Endothelial cell of umbilical vein (primary cell): ENCODE results near the gene USP46. TPM values are rescaled to one million over a fixed set of nuclear protein-coding genes. Genes with fewer than 3 reads are reported as not detected.

Experiments
- BruUV-seq: library from RNA; stranded (reverse); fragments of 400-500 nt; replicated peaks from 2 replicates; lab custom pipeline; 2021; lab: Mats Ljungman, UMichigan
- CTCF ChIA-PET: fragments of 300-600, 350-600 bp; sonication (Branson Sonifier 250); formaldehyde crosslinking; loops from one replicate; lab custom pipeline; 2021; ENCODE audit warnings: antibody characterized with exemption, inconsistent platforms; lab: Charles Lee
- POLR2A ChIA-PET: fragments of 300-600, 350-600 bp; sonication (Branson Sonifier 250); formaldehyde crosslinking; loops from one replicate; lab custom pipeline; 2021; ENCODE audit warnings: antibody characterized with exemption, inconsistent platforms; lab: Charles Lee
- DNase-seq: peaks from one replicate; pipeline ENCODE4 v3.0.0-alpha.2; 2011; ENCODE audit warnings: low read depth, low spot score
- FAIRE-seq: peaks from 2 replicates; lab custom pipeline; 2011; peaks lifted over from hg19 to GRCh38; lab: Jason Lieb, UNC
- H2AFZ ChIP-seq: 2 replicates; pipeline ENCODE4 v1.6.0; 2012; ENCODE audit warnings: low read depth, low read length, control low read depth, inconsistent platforms
- H3K27ac ChIP-seq: 2 replicates; pipeline ENCODE4 v1.5.1; 2011; ENCODE audit warnings: low read depth, mild to moderate bottlenecking, control low read depth, low read length, moderate library complexity; ENCODE audit not compliant: insufficient read depth
- H3K27me3 ChIP-seq, 2 experiments: 2 replicates each; pipeline versions ENCODE4 v1.6.0 to v1.6.1; 2011; ENCODE audit warnings: low read length in 2 of 2, mixed read lengths in 1 of 2; ENCODE audit not compliant: control insufficient read depth in 2 of 2, insufficient read depth in 2 of 2
- H3K36me3 ChIP-seq, 2 experiments: 2 replicates in 1 of 2; 3 replicates in 1 of 2; pipeline ENCODE4 v1.5.1; 2011; ENCODE audit warnings: low read length in 2 of 2, mild to moderate bottlenecking in 1 of 2, moderate library complexity in 1 of 2; ENCODE audit not compliant: control insufficient read depth in 2 of 2, insufficient read depth in 2 of 2; ENCODE audit errors: extremely low read depth in 1 of 2
- H3K4me1 ChIP-seq: 3 replicates; pipeline ENCODE4 v1.5.1; 2011; ENCODE audit warnings: mild to moderate bottlenecking, low read length; ENCODE audit not compliant: control insufficient read depth, insufficient read depth; ENCODE audit errors: extremely low read depth
- H3K4me2 ChIP-seq: 2 replicates; pipeline ENCODE4 v1.6.1; 2011; ENCODE audit warnings: low read length, control low read depth, mixed read lengths; ENCODE audit not compliant: insufficient read depth
- H3K4me3 ChIP-seq, 3 experiments: fragments of 200-600 bp in 1 of 3; sonication (generic), shearing (Covaris generic) in 1 of 3; replicated peaks in 1 of 3; 2 replicates each; pipeline ENCODE4 v1.5.1; 2011 to 2016; ENCODE audit warnings: control low read depth in 3 of 3, low read length in 3 of 3, mild to moderate bottlenecking in 2 of 3, inconsistent platforms in 1 of 3, low read depth in 1 of 3, moderate library complexity in 1 of 3; ENCODE audit not compliant: insufficient read depth in 1 of 3
- H3K79me2 ChIP-seq: 2 replicates; pipeline ENCODE4 v1.6.0; 2012; ENCODE audit warnings: low read length, inconsistent platforms; ENCODE audit not compliant: control insufficient read depth, insufficient read depth
- H3K9ac ChIP-seq: replicated peaks from 2 replicates; pipeline ENCODE3; 2011; ENCODE audit warnings: low read length, control low read depth; ENCODE audit not compliant: insufficient read depth; ENCODE audit errors: extremely low read depth
- H3K9me1 ChIP-seq: replicated peaks from 3 replicates; pipeline ENCODE4 v1.6.0; 2011; ENCODE audit warnings: mild to moderate bottlenecking, low read length; ENCODE audit not compliant: control insufficient read depth, insufficient read depth; ENCODE audit errors: extremely low read depth
- H3K9me3 ChIP-seq: replicated peaks from 2 replicates; pipeline ENCODE4 v1.5.1; 2012; ENCODE audit warnings: low read length, inconsistent platforms; ENCODE audit not compliant: control insufficient read depth, insufficient read depth
- H4K20me1 ChIP-seq: replicated peaks from 2 replicates; pipeline ENCODE3; 2011; ENCODE audit warnings: mild to moderate bottlenecking, low read length; ENCODE audit not compliant: control insufficient read depth, insufficient read depth; ENCODE audit errors: extremely low read depth
- FOS ChIP-seq: IDR thresholded peaks from 2 replicates; pipeline ENCODE4 v1.6.1; 2011; ENCODE audit warnings: mild to moderate bottlenecking, low read length, moderate library complexity, borderline replicate concordance; ENCODE audit not compliant: insufficient read depth
- JUN ChIP-seq: IDR thresholded peaks from 2 replicates; pipeline ENCODE4 v1.6.1; 2011; ENCODE audit warnings: borderline replicate concordance, low read depth; ENCODE audit not compliant: insufficient read length, insufficient read depth
- MYC ChIP-seq: IDR thresholded peaks from one replicate; pipeline ENCODE4 v1.6.1; 2011; ENCODE audit warnings: mild to moderate bottlenecking, low read depth, low read length
- dilution Hi-C: fragments of 300-500 bp; cut with MboI; formaldehyde crosslinking; loops from one replicate; pipeline ENCODE4 v1.15.0; 2019; ENCODE audit warnings: low sequenced_read_pairs; ENCODE audit not compliant: extremely low pct_ligation_motif_present
- intact Hi-C: fragments of 100-400 bp; cut with micrococcal nuclease; formaldehyde crosslinking; loops from one replicate; pipeline ENCODE4 v1.10.0; 2022
- polyA plus RNA-seq, 4 experiments: library from polyadenylated mRNA; depleted of rRNA in 3 of 4; stranded (reverse) in 3 of 4; unstranded in 1 of 4; fragments of >200 nt; gene quantifications; 2 replicates each; pipeline versions ENCODE4 v1.2.1 to v1.2.3, GENCODE V29; 2011 to 2012; ENCODE audit warnings: missing spikeins in 1 of 4
- total RNA-seq: library from RNA; stranded (reverse); gene quantifications from 2 replicates; pipeline ENCODE4 v1.2.3, GENCODE V29; 2021

Gene USP46
- total and polyA plus RNA-seq, 2 donors (not counting 3 experiments of a cell fraction or from before 2014, with no cell fraction given): 5.2 to 23.7 TPM

DNA sequence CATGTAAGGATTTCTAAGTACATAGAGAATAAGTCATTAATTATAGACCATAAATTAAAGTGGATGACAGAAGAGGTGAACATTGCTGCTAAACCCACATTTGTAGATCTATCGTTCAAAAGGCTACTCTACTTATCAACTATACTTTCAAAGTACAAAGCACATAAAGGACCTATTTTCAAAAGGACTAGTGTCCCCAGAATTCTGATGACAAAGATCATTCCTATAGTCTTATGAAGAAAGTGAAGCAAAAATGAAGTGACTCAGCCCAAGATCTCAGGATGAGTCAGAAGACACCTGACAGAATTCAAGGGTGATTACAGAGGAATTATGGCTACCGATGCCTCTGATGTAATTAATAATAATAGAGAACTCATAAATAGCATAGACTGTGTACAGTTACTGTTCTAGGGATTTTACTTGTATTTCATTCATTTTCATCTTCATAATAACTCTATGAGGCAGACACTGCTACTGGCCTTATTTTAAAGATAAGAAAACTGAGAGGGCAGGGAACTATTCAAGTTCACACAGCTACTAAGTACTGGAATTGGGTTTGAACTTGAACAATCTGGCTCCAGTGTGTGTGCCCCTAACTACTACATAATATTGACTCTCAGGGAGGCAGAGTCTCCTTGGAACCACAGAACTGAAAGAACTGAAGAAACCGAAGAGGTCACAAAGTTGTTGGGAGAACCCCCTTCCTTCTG is 17.1 kb downstream of the USP46 start:
- Histone ChIP-seq H3K79me2 (peaks cover 38% of the 10 kb centered on the region), H3K9me3 (no peaks in the 10 kb centered on the region), H3K4me1 (peaks cover 30% of the 10 kb centered on the region), H3K27me3 (no peaks in the 10 kb centered on the region), H3K4me3 (no peak overlapping the region), H2AFZ (no peak overlapping the region), H3K9ac (peak overlapping the region; percentile 74), H3K9me1 (no peaks in the 10 kb centered on the region), H3K4me2 (peak overlapping the region; percentile 89), H3K27ac (peak overlapping the region; percentile 83), H4K20me1 (no peaks in the 10 kb centered on the region), H3K36me3 (no peaks in the 10 kb centered on the region)
- no TSS peak for BruUV-seq
- dilution Hi-C loops: no loop called here
- CTCF ChIA-PET: interaction anchor here (2.2 kb wide), 1 partner anchor 54 kb away, joined by 9 read pairs; no protein-coding TSS in a partner anchor
- intact Hi-C loops: loop anchor here (1.0 to 5.0 kb wide), 3 partner anchors 17 to 70 kb away; partner anchors contain the start of gene USP46
- POLR2A ChIA-PET: no interaction called here
- DNase-seq (peak; percentile 66), FAIRE-seq (no peak)
- peak; percentile 68 for TF ChIP-seq FOS
- TF ChIP-seq JUN: peak; percentile 66
- no peak for TF ChIP-seq MYC

DNA sequence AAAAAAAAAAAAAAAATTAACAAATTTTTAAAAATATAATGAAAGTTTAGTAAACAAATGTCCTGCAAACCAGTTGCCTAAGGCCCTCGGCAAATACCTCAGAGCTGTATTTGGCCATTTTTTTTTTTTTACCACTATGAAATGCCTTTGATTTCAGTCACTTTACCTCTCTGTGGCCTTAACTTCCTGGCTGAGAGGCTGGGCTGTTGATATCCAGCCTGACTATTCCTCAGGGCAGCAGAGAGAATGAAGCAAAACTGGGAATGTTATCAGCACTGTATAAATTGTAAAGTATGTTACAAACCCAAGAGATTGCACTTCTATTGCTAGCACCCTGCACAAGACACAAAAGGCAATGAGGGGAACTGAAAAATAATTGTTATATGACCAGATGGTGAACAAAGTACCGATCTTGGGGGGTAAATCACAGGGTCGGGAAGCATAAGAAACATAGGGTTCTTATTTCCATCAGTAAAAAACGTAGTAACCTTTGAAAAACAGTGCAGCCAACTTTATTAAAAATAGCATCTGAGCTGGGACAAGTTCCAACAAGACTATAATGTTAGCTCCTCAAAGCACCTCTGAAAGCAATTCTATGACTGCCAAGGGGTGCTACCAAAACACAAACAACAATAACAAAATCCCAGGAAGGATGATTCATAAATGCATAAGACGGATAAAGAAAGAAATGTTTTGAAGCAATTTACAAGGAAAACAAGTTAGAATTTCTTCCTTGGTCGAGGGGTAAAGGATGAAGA is 18.1 kb downstream of the USP46 start:
- Histone ChIP-seq H3K36me3 (no peaks in the 10 kb centered on the region), H3K79me2 (peaks cover 40% of the 10 kb centered on the region), H2AFZ (no peak overlapping the region), H3K9ac (peak overlapping the region; percentile 14), H3K4me3 (no peak overlapping the region), H3K27me3 (no peaks in the 10 kb centered on the region), H3K4me1 (peaks cover 30% of the 10 kb centered on the region), H4K20me1 (no peaks in the 10 kb centered on the region), H3K9me3 (no peaks in the 10 kb centered on the region), H3K4me2 (peak overlapping the region; percentile 89), H3K9me1 (no peaks in the 10 kb centered on the region), H3K27ac (peak overlapping the region; percentile 83)
- intact Hi-C loops (loop anchor here (1.0 to 5.0 kb wide), 2 partner anchors 18 to 71 kb away; partner anchors contain the start of gene USP46), dilution Hi-C loops (no loop called here)
- ChIA-PET CTCF (interaction anchor here (1.0 to 1.8 kb wide), 2 partner anchors 24 to 53 kb away, joined by 3 to 7 read pairs; no protein-coding TSS in a partner anchor), POLR2A (interaction anchor here (0.6 kb wide), 1 partner anchor 20 kb away, joined by 7 read pairs; no protein-coding TSS in a partner anchor)
- DNase-seq (peak; percentile 75), FAIRE-seq (peak; percentile 83)
- TF ChIP-seq FOS (peak; percentile 28), JUN (no peak)
- BruUV-seq: no TSS peak
